Stomach (tissue), 4 donors: ENCODE results near the gene SORCS2.

Source experiments
- CTCF ChIP-seq, 7 experiments: fragments of 450-650 bp in 4 of 7; fragments of 200-600 bp in 3 of 7; sonication (generic) in 3 of 7; IDR thresholded peaks; one replicate each; pipeline ENCODE4 v1.5.1; 2016 to 2019; ENCODE audit warnings: antibody characterized with exemption in 7 of 7, control low read depth in 2 of 7, mild to moderate bottlenecking in 1 of 7
- POLR2A ChIP-seq, 4 donors: fragments of 450-650 bp; IDR thresholded peaks; one replicate each; pipeline ENCODE4 v1.6.1; 2016; ENCODE audit warnings: antibody characterized with exemption in 4 of 4, control low read depth in 2 of 4, mild to moderate bottlenecking in 1 of 4, moderate library complexity in 1 of 4
- POLR2AphosphoS5 ChIP-seq, 3 donors: sonication (generic); formaldehyde crosslinking; IDR thresholded peaks; one replicate each; pipeline ENCODE4 v1.6.1; 2016; ENCODE audit warnings: antibody characterized with exemption in 3 of 3

GRCh38 chr4:7151668-7152227 lies 40.6 kb upstream of the SORCS2 start:
- TF ChIP-seq CTCF (IDR thresholded peaks at IDR 0.05), result no peak
- no peak for TF ChIP-seq POLR2AphosphoS5 (IDR thresholded peaks at IDR 0.05)
- TF ChIP-seq POLR2A (IDR thresholded peaks at IDR 0.05), result no peak
